Loucy (cell line): ENCODE measurements around the gene MTX3.

Experiments
- H2AFZ ChIP-seq: fragments of 200-600 bp; sonication (generic); 2 replicates; pipeline ENCODE4 v1.6.0; 2016; ENCODE audit warnings: antibody characterized with exemption, mild to moderate bottlenecking, low read length, moderate library complexity
- H3F3A ChIP-seq: fragments of 200-600 bp; 2 replicates; pipeline ENCODE4 v1.6.0; 2016; ENCODE audit warnings: antibody characterized with exemption, low read depth, mild to moderate bottlenecking
- H3K27me3 ChIP-seq: fragments of 200-600 bp; sonication (generic); 2 replicates; pipeline ENCODE4 v1.6.1; 2014; ENCODE audit warnings: low read length, mild to moderate bottlenecking; ENCODE audit not compliant: insufficient read depth, poor library complexity, severe bottlenecking
- H3K36me3 ChIP-seq: fragments of 200-600 bp; sonication (generic); 2 replicates; pipeline ENCODE4 v1.6.1; 2016; ENCODE audit warnings: low read length; ENCODE audit not compliant: insufficient read depth
- H3K4me1 ChIP-seq: fragments of 200-600 bp; sonication (generic); 2 replicates; pipeline ENCODE4 v1.5.1; 2014; ENCODE audit warnings: low read length, mild to moderate bottlenecking; ENCODE audit not compliant: insufficient read depth, poor library complexity, severe bottlenecking
- H3K4me2 ChIP-seq: fragments of 200-600 bp; sonication (generic); 2 replicates; pipeline ENCODE4 v1.6.0; 2014; ENCODE audit warnings: antibody characterized with exemption, low read length, low read depth, mild to moderate bottlenecking; ENCODE audit not compliant: poor library complexity, severe bottlenecking
- H3K4me3 ChIP-seq: fragments of 200-600 bp; sonication (generic); 2 replicates; pipeline ENCODE4 v1.5.1; 2014; ENCODE audit warnings: low read length, mild to moderate bottlenecking, mixed read lengths; ENCODE audit not compliant: poor library complexity, severe bottlenecking
- H3K79me2 ChIP-seq: fragments of 200-600 bp; sonication (generic); 2 replicates; pipeline ENCODE4 v1.6.1; 2014; ENCODE audit warnings: low read length; ENCODE audit not compliant: insufficient read depth
- H3K9ac ChIP-seq: fragments of 200-600 bp; sonication (generic); 2 replicates; pipeline ENCODE4 v1.6.0; 2014; ENCODE audit warnings: mild to moderate bottlenecking, low read depth, low read length, moderate library complexity; ENCODE audit not compliant: poor library complexity, severe bottlenecking
- H3K9me2 ChIP-seq: fragments of 200-600 bp; sonication (generic); replicated peaks from 2 replicates; pipeline ENCODE4 v1.6.1; 2016; ENCODE audit warnings: low read depth, low read length, mixed read lengths
- H3K9me3 ChIP-seq: fragments of 200-600 bp; sonication (generic); 2 replicates; pipeline ENCODE4 v1.6.1; 2014; ENCODE audit warnings: mild to moderate bottlenecking, antibody characterized with exemption, low read length, low read depth; ENCODE audit not compliant: insufficient read depth
- H4K20me1 ChIP-seq: fragments of 200-600 bp; sonication (generic); 2 replicates; pipeline ENCODE4 v1.6.0; 2014; ENCODE audit warnings: antibody characterized with exemption, low read length, mild to moderate bottlenecking; ENCODE audit not compliant: insufficient read depth, poor library complexity, severe bottlenecking
- EZH2phosphoT487 ChIP-seq: fragments of 200-600 bp; IDR thresholded peaks from 2 replicates; pipeline ENCODE4 v1.6.1; 2018; ENCODE audit warnings: antibody characterized with exemption, mild to moderate bottlenecking, moderate library complexity, borderline replicate concordance
- TF ChIP-seq, protein P1 (sequence below): fragments of 200-600 bp; sonication (generic); conservative IDR thresholded peaks from 2 replicates; pipeline ENCODE4 v1.5.1; 2014; ENCODE audit warnings: mild to moderate bottlenecking, antibody characterized with exemption, low read length

Gene MTX3

GRCh38 chr5:80026841-80027240 is 35.8 kb upstream of the MTX3 start:
- no peaks in the 10 kb centered on the region for H4K20me1 ChIP-seq
- peaks cover 11% of the 10 kb centered on the region for H3K4me1 ChIP-seq
- H3K4me3 ChIP-seq = no peak overlapping the region
- H2AFZ ChIP-seq = no peak overlapping the region
- H3K9me3 ChIP-seq = no peaks in the 10 kb centered on the region
- no peaks in the 10 kb centered on the region for H3K27me3 ChIP-seq
- H3K9ac ChIP-seq = no peak overlapping the region
- no peak overlapping the region for H3K4me2 ChIP-seq
- H3K79me2 ChIP-seq = no peaks in the 10 kb centered on the region
- no peaks in the 10 kb centered on the region for H3K36me3 ChIP-seq
- H3K9me2 ChIP-seq = no peaks in the 10 kb centered on the region
- H3F3A ChIP-seq = no peaks in the 10 kb centered on the region
- TF ChIP-seq, protein P1, sequence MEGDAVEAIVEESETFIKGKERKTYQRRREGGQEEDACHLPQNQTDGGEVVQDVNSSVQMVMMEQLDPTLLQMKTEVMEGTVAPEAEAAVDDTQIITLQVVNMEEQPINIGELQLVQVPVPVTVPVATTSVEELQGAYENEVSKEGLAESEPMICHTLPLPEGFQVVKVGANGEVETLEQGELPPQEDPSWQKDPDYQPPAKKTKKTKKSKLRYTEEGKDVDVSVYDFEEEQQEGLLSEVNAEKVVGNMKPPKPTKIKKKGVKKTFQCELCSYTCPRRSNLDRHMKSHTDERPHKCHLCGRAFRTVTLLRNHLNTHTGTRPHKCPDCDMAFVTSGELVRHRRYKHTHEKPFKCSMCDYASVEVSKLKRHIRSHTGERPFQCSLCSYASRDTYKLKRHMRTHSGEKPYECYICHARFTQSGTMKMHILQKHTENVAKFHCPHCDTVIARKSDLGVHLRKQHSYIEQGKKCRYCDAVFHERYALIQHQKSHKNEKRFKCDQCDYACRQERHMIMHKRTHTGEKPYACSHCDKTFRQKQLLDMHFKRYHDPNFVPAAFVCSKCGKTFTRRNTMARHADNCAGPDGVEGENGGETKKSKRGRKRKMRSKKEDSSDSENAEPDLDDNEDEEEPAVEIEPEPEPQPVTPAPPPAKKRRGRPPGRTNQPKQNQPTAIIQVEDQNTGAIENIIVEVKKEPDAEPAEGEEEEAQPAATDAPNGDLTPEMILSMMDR = no peak
- TF ChIP-seq EZH2phosphoT487 = no peak

GRCh38 chr5:80025069-80025468 is 34.0 kb upstream of the MTX3 start:
- no peak overlapping the region for H3K4me2 ChIP-seq
- no peaks in the 10 kb centered on the region for H3K9me3 ChIP-seq
- no peaks in the 10 kb centered on the region for H3K27me3 ChIP-seq
- H3K4me1 ChIP-seq = no peaks in the 10 kb centered on the region
- H4K20me1 ChIP-seq = no peaks in the 10 kb centered on the region
- H3K9me2 ChIP-seq = no peaks in the 10 kb centered on the region
- H3K79me2 ChIP-seq = no peaks in the 10 kb centered on the region
- TF ChIP-seq, protein P1 = no peak
- TF ChIP-seq EZH2phosphoT487 = no peak
- no peaks in the 10 kb centered on the region for H3K36me3 ChIP-seq
- no peak overlapping the region for H3K9ac ChIP-seq
- no peaks in the 10 kb centered on the region for H3F3A ChIP-seq
- no peak overlapping the region for H3K4me3 ChIP-seq
- H2AFZ ChIP-seq = no peak overlapping the region

GRCh38 chr5:80010754-80011392 is 19.8 kb upstream of the MTX3 start:
- no peak overlapping the region for H3K4me3 ChIP-seq
- no peaks in the 10 kb centered on the region for H3K36me3 ChIP-seq
- H3K9ac ChIP-seq = no peak overlapping the region
- TF ChIP-seq, protein P1 = no peak
- TF ChIP-seq EZH2phosphoT487 = no peak
- no peak overlapping the region for H2AFZ ChIP-seq
- H3K9me3 ChIP-seq = no peaks in the 10 kb centered on the region
- H3K4me1 ChIP-seq = peaks cover 9% of the 10 kb centered on the region
- no peak overlapping the region for H3K4me2 ChIP-seq
- no peaks in the 10 kb centered on the region for H3K9me2 ChIP-seq
- no peaks in the 10 kb centered on the region for H3F3A ChIP-seq
- H3K27me3 ChIP-seq = no peaks in the 10 kb centered on the region
- no peaks in the 10 kb centered on the region for H3K79me2 ChIP-seq
- no peaks in the 10 kb centered on the region for H4K20me1 ChIP-seq
